Tibial nerve (tissue), 4 donors: ENCODE results near the gene TP73.

Experiments
- CTCF ChIP-seq, 5 experiments: fragments of 200-600 bp in 3 of 5; fragments of 450-650 bp in 2 of 5; sonication (generic) in 3 of 5; IDR thresholded peaks; one replicate each; pipeline ENCODE4 v1.5.1; 2016 to 2019; ENCODE audit warnings: antibody characterized with exemption in 5 of 5, mild to moderate bottlenecking in 3 of 5, moderate library complexity in 2 of 5
- EP300 ChIP-seq, 2 donors: sonication (generic); formaldehyde crosslinking; IDR thresholded peaks; one replicate each; pipeline ENCODE4 v1.6.1; 2017; ENCODE audit warnings: antibody characterized with exemption in 2 of 2, mild to moderate bottlenecking in 1 of 2
- POLR2A ChIP-seq, 2 donors: fragments of 450-650 bp; IDR thresholded peaks; one replicate each; pipeline ENCODE4 v1.6.1; 2017; ENCODE audit warnings: antibody characterized with exemption in 2 of 2, mild to moderate bottlenecking in 2 of 2, moderate library complexity in 2 of 2

GRCh38 chr1:3696689-3697088 lies 44.4 kb downstream of the TP73 start:
- TF ChIP-seq CTCF (IDR thresholded peaks at IDR 0.05) (no peak), POLR2A (IDR thresholded peaks at IDR 0.05) (no peak), EP300 (IDR thresholded peaks at IDR 0.05) (no peak)
